Measurements from ENCODE around the gene PSMB2.

The PSMB2 gene

GRCh38 chr1:35611655-35612054, 29.7 kb downstream of the PSMB2 start:
- H3K27ac ChIP-seq, result no peak overlapping the region
- TF ChIP-seq CTCF (IDR thresholded peaks at IDR 0.05), result no peak
- no peaks in the 10 kb centered on the region for H3K27me3 ChIP-seq (ENCODE audit: control insufficient read depth, insufficient read depth, low read length)
- H3K9ac ChIP-seq, result no peak overlapping the region
- no peaks in the 10 kb centered on the region for H3K36me3 ChIP-seq (ENCODE audit: control insufficient read depth, insufficient read depth, low read length)
- no peak overlapping the region for H3K4me2 ChIP-seq (ENCODE audit: low read length)
- H3K4me3 ChIP-seq (ENCODE audit: low read depth, low read length), result no peak overlapping the region
- no peak overlapping the region for H2AFZ ChIP-seq
- H3K4me1 ChIP-seq, result no peaks in the 10 kb centered on the region
- no peaks in the 10 kb centered on the region for H3K9me3 ChIP-seq (ENCODE audit: control insufficient read depth, low read length)
- H3K79me2 ChIP-seq, result no peaks in the 10 kb centered on the region

GRCh38 chr1:35605867-35606182, 35.5 kb downstream of the PSMB2 start:
- Histone ChIP-seq H3K27me3 (ENCODE audit: control insufficient read depth, insufficient read depth, low read length) (no peaks in the 10 kb centered on the region), H3K4me1 (no peaks in the 10 kb centered on the region), H3K36me3 (ENCODE audit: control insufficient read depth, insufficient read depth, low read length) (no peaks in the 10 kb centered on the region), H3K4me2 (ENCODE audit: low read length) (no peak overlapping the region), H3K4me3 (ENCODE audit: low read depth, low read length) (no peak overlapping the region), H3K9ac (no peak overlapping the region), H2AFZ (no peak overlapping the region), H3K79me2 (no peaks in the 10 kb centered on the region), H3K9me3 (ENCODE audit: control insufficient read depth, low read length) (no peaks in the 10 kb centered on the region), H3K27ac (no peak overlapping the region)
- TF ChIP-seq CTCF (IDR thresholded peaks at IDR 0.05), result no peak

- no peak for TF ChIP-seq CTCF (IDR thresholded peaks at IDR 0.05)
- no peaks in the 10 kb centered on the region for H3K36me3 ChIP-seq (ENCODE audit: control insufficient read depth, insufficient read depth, low read length)
- no peaks in the 10 kb centered on the region for H3K4me1 ChIP-seq
- no peak overlapping the region for H3K9ac ChIP-seq
- H2AFZ ChIP-seq, result no peak overlapping the region
- H3K9me3 ChIP-seq (ENCODE audit: control insufficient read depth, low read length), result no peaks in the 10 kb centered on the region
- no peak overlapping the region for H3K27ac ChIP-seq
- H3K4me2 ChIP-seq (ENCODE audit: low read length), result no peak overlapping the region
- H3K4me3 ChIP-seq (ENCODE audit: low read depth, low read length), result no peak overlapping the region
- no peaks in the 10 kb centered on the region for H3K27me3 ChIP-seq (ENCODE audit: control insufficient read depth, insufficient read depth, low read length)
- H3K79me2 ChIP-seq, result no peaks in the 10 kb centered on the region
Observed at GRCh38 chr1:35605071-35605866, 36.1 kb downstream of the PSMB2 start.

- no peaks in the 10 kb centered on the region for H3K36me3 ChIP-seq (ENCODE audit: control insufficient read depth, insufficient read depth, low read length)
Observed at GRCh38 chr1:35603941-35604340, 37.4 kb downstream of the PSMB2 start.

More at GRCh38 chr1:35603941-35604340, 37.4 kb downstream of the PSMB2 start:
- Histone ChIP-seq H3K4me3 (ENCODE audit: low read depth, low read length) (no peak overlapping the region), H2AFZ (no peak overlapping the region), H3K4me2 (ENCODE audit: low read length) (no peak overlapping the region), H3K27me3 (ENCODE audit: control insufficient read depth, insufficient read depth, low read length) (no peaks in the 10 kb centered on the region), H3K4me1 (no peaks in the 10 kb centered on the region), H3K27ac (no peak overlapping the region), H3K9ac (no peak overlapping the region), H3K79me2 (no peaks in the 10 kb centered on the region), H3K9me3 (ENCODE audit: control insufficient read depth, low read length) (no peaks in the 10 kb centered on the region)
- TF ChIP-seq CTCF (IDR thresholded peaks at IDR 0.05), result no peak
